SIG-M5 treated with dmso at 0.1 percent for 504 hours (cell line): ENCODE results near the gene MRPL34.
A peak's percentile ranks its signal among the peaks of the same experiment; 100 is the strongest.
"Not testable (repeated sequence)": the region's sequence is repeated elsewhere in the genome, so short reads cannot be mapped to it uniquely, and the experiment has no call there.

Experiments
- DNase-seq: peaks from one replicate; lab custom pipeline; 2025; ENCODE audit not compliant: unreplicated experiment; lab: John Stamatoyannopoulos, UW

MRPL34 gene

DNA sequence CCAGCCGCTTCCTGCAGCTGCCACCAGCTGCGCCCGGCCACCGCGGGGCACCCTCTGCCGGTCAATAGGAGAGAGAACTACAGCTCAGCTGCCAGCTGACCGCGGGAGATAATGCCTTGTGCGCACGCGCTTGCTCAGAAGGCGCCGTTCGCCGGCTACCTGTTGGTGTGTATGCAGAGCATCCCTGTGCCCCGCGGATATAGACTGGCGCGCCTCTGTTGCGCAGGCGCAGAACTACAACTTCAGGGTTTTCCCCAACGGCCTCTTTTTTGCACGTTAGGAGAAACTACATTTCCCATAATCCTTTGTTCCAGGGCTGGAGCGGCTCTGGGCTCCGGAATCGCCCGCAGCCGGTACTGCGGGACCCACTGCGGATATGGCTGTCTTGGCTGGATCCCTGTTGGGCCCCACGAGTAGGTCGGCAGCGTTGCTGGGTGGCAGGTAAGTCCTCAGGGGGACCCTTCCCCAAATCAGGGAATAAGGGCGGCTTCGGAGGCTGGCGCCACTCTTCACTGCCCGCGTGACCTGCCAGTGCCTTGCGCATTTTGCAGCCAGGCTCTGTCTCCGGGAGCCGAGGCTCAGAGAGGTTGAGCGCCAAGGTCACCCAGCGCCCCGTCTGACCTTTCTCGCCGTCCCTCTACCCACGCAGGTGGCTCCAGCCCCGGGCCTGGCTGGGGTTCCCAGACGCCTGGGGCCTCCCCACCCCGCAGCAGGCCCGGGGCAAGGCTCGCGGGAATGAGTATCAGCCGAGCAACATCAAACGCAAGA is at the start of gene MRPL34:
TSS of gene MRPL34 (plus strand) at position 356 of the 768 bp plus-strand sequence. CDS start at position 377, 21 bp downstream.
- peak; percentile 98 for DNase-seq

DNA sequence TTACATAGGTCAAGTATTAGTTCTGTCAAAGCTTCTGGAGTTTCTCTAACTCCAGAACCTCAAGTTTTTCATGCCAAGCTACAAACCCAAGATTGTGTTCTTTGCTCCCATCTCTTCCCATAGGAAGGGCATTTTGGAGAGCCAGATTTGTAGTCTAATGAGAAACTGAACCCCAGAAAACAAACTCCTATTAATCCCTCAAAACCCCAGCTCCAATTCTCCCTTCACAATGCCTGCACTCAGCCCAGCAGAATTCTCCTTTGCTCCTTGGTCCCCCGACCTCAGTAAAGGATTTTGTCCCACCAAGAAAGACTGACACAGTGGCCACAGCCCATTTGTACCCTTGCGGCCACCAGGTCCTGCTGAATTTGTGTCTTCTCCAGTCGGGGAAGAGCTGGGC is 49.5 kb upstream of the MRPL34 start:
- no peak for DNase-seq

DNA sequence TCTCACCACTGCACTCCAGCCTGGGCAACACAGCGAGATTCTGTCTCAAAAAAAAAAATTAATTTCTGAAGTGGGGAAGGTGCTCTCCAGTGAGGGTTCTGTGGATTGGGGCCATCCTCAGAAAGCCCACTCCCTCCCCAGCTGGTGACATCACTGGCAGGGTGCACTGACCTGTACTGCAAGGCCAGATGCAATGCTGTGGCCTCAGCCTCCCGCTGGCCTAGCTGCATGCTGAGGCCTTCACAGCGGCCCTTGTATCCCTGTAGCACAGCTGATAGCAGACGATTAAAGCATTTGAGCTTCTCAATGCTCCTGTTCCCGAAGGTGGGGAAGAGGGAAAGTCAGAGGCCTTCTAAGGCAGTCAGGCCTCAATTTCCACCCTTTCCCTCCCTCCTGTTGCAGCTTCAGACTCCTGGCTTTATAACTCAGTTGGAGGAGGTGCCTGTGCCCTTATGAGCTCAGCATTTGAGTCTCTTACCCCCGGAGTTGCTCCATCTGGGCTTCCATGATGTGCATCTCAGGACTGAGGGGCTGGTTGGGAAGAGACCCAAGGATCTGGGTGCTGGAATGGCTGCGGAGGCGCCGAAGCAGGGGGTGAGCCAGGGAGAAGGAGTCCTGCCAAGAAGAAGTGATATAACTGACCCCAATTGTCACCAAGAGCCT is 46.4 kb upstream of the MRPL34 start:
- DNase-seq: no peak

DNA sequence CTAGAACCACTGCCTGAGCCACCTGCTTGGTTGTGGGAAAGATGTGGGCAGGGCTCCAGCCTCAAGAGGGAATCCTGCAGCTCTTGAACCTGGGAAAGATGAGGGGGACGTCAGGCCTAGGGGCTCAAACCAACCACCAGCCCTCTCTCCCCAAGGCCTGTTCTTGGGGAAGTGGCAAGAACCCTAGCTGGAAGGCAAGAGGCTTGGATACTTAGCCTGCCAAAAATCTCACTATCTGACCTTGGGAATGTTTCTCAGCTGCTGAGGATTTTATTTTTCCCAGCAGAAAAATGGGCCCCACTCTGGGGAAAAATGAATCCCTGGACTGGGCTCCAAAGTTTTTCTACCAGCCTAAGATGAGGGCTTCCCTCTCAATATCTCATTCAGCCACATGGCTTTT is 45.7 kb upstream of the MRPL34 start:
- no peak for DNase-seq

DNA sequence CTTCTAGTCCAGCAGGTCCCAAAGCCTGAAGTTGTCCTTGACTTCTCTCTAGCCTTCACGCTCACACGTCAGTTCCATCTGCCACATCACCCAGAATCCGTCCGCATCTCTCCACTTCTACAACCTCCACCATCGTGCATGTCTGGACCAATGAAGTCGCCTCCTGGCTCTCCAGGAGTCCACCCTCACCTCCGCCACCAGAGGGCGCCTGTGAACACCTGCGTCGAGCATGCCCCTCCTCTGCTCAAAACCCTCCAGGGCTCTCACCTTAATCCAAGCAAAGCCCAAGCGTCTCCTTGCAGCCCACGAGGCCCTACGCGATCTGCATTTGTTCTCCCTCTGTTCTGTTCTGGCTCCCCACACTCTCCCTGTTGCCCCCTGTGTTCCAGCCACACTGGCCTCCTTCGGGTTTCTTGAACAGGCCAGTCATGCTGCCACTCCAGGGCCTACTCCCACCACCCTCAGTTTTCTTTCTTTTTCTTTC is 44.8 kb upstream of the MRPL34 start:
- DNase-seq: peak; percentile 76

DNA sequence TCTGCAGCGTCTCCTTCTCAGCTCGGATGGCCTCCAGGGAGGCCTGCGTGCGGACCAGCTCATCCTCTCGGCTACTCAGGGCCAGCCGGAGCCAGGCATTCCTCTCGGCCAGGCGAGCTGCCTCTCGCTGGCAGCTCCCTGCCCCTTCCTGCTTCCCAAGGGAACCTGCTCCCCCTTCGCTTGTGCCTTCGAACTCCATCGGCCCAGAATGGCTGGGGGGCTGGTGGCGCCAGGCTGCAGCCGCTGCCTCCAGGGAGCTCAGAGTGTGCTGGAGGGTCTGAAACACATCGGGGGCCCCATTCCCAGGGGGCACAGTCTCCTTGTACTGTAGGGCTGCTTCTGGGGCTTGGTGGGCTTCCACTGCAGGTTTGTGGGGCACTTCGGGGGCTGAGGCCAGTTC is 43.1 kb upstream of the MRPL34 start:
- no peak for DNase-seq

DNA sequence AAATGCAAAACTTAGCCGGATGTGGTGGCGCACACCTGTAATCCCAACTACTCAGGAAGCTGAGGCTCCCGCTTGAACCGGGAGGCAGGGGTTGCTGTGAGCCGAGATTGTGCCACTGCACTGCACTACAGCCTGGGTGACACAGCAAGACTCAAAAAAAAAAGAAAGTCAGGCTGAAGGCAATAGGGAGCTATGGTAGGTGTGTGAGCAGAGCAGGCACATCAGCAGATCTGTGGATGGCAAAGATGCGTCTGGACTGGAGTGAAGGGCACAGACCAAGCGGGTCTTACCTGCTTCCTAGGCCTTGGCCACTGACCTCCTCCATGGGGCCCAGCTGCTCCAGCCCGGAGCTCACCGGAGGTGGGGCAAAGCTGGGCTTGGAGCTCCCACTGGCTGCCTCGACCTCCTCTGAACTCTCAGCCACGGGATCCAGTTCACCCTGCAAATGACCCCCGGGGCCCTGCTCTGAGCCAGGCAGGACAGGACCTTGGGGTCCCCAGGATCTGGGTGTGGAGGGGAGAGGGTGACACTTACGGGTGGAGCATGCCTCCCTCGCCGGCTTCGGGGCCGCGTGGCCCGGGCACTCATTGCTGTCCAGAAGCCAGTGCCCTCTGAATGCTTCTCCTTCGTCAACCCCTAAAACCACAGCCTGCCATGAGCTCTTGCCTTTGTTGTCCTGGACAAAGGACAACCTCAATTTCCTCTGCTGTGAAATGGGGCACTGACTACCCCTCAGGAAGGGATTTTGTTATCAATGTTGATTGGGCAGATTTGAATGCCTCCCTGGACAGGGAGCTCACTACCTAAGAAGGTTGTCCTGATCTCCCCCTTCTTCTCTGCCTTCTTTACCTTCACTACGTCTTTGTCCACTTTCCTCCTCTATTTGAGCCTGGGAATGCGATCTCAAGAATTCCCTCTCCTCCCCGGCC is 41.7 kb upstream of the MRPL34 start:
- DNase-seq: no peak

DNA sequence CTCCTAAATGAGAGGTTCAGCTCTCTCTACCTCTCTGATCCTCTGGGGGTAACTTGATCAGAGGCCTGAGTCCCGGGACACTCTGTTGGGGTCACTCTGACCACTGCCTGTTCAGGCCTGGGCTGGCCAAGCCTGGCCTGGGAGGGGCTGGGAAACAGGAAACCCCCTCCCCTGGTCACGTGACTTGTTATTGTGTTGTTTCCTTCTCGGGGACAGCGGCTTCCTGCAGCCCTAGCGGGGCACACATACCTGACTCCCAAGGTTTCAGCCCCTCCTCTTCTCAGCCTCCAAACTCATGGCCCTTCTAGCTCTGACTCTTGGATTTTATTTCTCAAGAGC is 41.1 kb upstream of the MRPL34 start, which contains the start of gene USHBP1:
TSS of gene USHBP1 (minus strand) at position 105 of the 339 bp plus-strand sequence. CDS start 446 bp downstream, outside the sequence.
- DNase-seq: no peak

DNA sequence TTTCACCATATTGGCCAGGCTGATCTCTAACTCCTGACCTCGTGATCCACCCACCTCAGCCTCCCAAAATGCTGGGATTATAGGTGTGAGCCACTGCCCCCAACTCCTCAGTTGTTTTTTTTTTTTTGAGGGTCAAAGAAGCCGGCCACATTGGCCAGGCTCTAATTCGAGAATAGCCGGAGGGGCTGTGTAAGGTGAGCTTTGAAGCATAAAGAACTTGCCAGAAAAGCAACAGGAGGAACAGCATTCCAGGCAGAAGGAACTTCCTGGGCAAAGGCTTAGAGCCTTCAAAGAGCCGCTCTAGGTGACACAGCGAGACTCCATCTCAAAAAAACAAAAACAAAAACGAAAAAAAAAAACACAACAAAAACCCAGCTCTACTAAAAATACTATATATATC is 39.6 kb upstream of the MRPL34 start:
- no peak for DNase-seq

DNA sequence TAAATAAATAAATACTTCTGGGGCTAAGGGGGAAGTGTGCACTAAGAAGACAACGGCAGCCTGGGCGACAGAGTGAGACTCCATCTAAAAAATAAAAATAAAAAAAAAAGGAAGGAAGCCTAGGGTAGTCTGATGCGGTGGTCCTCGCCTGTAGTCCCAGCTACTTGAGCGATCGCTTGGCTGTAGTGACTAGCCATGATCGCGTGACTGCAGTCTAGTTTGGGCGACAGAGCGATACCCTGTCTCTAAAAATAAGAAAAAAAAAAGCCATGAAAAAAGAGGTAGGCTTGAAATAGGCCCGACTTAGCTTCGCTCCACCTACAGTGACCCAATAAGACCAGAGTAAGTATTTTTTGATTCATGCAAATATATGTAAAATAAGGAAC is 39.1 kb upstream of the MRPL34 start:
- no peak for DNase-seq

DNA sequence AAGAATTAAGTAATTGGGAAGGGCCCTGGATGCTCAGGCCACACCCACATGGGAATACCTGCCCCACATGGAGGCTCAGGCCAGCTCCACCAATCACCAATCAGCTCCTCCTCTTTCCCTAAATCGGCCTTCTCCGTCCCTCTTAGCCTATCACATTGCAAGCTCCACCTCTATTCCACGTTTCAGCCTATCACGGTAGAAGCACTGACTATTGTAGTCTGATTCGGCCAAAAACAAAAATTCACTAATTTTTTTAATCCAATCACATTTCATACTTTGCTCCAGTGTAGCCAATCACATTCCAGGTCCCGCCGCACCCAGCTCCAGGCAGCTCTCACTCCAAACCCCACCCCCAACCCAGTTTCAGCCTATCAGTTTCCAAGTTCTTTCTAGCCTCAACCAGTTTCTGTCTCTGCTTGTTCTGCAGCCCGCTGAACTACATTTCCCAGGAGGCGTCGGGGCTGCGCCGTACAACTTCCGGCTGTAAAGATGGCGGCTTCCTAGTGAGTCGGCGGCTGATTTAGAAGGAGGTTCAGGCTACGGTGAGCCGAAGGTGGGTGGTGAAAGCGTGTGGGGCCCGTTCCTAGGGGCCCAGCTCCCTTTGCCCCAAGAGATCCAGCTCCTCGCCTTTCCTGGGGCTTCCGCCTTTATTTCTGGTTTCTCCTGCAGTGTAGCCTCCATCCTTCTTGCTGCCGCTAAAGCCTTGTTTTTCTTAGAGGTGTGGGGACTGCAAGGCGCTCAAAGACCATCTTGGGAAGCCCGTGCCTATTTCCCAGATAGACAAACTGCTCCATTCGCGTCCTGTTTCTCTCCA is 38.5 kb upstream of the MRPL34 start, which contains the start of gene BABAM1:
TSS of gene BABAM1 (plus strand) at position 469 of the 814 bp plus-strand sequence. CDS start 1,364 bp downstream, outside the sequence.
- peak; percentile 100 for DNase-seq

DNA sequence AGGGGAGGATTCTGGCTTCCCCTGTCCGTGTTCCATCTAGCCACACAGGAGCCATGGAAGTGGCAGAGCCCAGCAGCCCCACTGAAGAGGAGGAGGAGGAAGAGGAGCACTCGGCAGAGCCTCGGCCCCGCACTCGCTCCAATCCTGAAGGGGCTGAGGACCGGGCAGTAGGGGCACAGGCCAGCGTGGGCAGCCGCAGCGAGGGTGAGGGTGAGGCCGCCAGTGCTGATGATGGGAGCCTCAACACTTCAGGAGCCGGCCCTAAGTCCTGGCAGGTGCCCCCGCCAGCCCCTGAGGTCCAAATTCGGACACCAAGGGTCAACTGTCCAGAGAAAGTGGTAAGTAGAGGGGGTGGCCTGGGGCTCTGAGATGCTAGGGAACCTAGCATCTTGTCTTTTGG is 36.9 kb upstream of the MRPL34 start:
- DNase-seq: no peak

DNA sequence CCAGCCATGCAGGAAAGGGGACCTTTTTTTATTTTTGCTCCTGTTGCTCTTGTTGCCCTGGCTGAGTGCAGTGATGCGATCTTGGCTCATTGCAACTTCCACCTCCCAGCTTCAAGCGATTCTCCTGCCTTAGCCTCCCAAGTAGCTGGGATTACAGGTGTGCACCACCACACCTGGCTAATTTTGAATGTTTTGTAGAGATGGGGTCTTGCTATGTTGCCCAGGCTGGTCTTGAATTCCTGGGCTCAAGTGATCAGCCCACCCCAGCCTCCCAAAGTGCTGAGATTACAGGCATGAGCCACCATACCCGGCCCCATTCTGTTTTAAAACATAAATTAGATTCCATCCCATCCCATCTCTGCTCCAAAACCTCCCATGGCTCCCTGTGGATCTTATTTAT is 30.8 kb upstream of the MRPL34 start:
- DNase-seq: not testable (repeated sequence)

DNA sequence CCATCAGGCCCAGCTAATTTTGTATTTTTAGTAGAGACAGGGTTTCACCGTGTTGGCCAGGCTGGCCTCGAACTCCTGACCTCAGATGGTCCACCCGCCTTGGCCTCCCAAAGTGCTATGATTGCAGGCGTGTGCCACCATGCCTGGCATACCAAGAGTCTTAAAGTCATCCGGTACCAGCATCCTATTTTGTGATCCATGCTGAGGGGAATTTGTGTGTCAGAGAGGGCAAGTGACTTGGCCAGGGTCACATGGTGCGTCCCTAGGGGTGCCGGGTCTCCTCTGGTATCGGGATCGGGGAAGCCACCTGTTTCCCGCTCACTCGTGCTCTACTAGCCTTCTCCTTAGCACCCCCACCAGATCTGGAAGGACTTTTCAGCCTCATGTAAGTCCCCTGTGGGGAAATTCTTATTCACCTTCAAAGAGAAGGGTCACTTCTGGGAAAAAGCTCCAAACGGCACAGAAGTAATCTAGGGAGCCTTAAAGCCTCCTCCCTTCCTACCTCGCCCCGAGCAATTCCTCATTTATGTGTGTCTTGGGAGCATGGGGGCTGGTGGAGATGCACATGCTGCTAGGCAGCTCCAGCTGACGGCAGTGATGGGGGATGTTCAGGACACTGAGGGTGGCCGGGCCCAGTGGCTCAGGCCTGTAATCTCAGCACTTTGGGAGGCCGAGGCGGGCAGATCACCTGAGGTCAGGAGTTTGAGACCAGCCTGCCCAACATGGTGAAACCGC is 30.1 kb upstream of the MRPL34 start:
- no peak for DNase-seq

DNA sequence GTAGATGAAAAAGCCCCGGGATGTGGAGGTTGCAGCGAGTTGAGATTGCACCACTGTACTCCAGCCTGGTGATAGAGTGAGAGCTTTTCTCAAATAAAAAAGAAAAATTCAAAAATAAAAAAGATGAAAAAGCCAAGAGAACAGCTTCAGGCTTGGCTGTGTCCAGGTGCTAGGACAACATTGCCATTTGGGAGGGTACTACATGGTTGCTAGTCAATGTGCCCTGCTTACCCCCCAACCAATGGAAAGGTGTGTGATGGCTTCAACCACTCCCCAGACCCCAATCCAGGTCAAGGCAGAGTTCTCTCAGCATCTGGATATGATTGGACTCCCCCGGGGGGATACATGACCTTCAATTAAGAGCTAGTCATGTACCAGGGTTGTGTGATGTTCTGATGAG is 26.2 kb upstream of the MRPL34 start:
- DNase-seq: no peak

DNA sequence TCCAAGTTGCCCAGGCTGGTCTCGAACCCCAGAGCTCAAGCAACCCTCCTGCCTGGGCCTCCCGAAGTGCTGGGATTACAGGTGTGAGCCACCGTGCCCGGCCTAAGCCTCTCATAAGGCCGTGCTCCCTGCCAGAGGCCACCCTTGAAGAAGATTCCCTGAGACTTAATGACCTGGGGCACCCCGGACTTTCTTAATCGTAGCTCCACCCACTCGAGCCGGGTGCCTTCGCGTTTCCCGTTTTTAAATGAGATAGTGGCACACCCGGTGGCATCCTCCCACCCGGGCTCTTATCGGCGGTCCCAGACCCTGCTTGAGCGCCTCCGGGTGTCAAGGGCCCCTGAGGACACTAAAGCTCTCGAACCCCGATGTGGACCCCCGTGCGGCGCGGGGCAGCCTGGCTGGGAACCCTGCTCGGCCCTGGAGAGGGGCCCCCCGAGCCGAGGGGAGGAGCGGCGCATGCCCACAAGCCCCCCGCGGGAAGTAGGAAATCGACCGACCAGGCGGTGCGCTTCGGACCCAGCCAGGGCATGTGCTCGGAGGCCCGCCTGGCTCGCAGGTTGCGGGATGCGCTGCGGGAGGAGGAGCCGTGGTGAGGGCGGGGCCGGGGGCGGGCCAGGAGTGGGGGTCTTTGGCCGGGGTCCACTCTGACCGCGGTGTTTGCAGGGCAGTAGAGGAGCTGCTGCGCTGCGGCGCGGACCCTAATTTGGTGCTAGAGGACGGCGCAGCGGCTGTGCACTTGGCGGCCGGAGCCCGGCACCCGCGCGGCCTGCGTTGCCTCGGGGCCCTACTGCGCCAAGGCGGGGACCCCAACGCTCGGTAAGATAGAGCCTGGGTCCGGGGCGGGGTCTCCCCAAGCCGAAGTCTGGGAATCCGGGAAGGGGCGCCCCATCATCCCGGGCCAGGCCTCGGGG is 24.0 kb upstream of the MRPL34 start, which contains the start of gene ANKLE1:
TSS of gene ANKLE1 (plus strand) at position 511 of the 914 bp plus-strand sequence. CDS start at position 531, 20 bp downstream.
- peak; percentile 81 for DNase-seq

DNA sequence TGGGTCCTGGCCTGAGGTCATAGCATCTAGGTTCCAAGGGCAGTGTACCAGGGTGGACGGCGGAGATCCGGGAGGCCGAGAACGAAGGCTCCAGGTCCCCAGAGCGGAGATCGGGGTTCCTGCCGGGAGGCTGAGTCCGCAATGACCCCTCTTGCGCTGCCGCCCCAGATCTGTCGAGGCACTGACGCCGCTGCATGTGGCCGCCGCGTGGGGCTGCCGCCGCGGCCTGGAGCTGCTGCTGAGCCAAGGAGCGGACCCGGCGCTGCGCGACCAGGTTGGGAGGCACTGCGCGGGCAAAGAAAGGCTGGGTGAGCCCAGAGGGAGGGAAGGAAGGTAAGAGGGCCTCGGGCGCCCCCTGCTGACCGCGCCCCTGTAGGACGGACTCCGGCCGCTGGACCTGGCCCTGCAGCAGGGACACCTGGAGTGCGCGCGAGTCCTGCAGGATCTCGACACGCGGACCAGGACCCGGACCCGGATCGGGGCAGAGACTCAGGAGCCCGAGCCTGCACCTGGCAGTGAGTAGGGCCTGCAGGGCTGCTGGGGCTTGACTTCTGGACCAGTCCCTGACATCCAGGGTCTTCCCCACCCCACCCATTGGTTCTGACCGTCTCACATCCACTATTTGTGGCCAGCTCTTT is 23.1 kb upstream of the MRPL34 start:
- peak; percentile 74 for DNase-seq

DNA sequence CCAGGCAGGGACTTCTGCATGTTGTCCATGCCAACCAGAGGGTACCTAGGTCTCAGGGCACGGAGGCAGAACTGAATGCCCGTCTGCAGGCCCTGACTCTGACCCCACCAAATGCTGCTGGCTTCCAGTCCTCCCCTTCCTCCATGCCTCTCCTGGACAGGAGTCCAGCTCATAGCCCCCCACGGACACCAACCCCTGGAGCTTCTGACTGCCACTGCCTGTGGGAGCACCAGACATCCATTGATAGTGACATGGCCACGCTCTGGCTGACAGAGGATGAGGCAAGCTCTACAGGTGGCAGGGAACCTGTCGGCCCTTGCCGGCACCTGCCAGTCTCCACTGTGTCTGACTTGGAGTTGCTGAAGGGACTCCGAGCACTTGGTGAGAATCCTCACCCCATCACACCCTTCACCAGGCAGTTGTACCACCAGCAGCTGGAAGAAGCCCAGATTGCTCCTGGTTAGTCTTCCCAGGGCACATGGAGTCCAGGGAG is 22.1 kb upstream of the MRPL34 start:
- no peak for DNase-seq
